GM19351 (cell line): Measurements from ENCODE around the gene HDLBP.

Experiments
- ATAC-seq: cut with Tn5 transposase; IDR thresholded peaks from one replicate; pipeline ENCODE4 v1.9.1; 2021; ENCODE audit warnings: mild to moderate bottlenecking, moderate library complexity; ENCODE audit not compliant: unreplicated experiment

Gene HDLBP

DNA sequence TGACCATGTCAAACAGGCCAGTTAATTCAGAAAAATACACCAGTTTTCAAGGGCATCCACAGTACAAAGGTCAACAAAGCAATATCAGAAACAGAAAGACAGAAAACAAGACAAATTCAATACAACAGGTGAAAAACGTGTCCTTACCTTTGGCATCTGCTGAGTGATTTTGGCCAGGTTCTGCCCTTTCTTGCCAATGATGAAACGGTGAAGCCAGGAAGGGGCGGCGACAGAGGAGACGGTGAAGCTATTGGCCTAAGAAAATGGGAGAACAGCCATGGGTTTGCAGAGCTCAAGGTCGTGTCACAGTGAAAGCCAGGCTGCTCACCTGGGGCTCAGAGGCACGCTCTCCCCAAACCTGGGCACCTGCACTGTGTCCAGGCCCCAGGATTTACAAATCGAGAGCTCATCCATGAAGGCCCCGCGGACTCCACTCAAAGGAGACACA is 60.5 kb downstream of the HDLBP start:
- ATAC-seq, result no peak

DNA sequence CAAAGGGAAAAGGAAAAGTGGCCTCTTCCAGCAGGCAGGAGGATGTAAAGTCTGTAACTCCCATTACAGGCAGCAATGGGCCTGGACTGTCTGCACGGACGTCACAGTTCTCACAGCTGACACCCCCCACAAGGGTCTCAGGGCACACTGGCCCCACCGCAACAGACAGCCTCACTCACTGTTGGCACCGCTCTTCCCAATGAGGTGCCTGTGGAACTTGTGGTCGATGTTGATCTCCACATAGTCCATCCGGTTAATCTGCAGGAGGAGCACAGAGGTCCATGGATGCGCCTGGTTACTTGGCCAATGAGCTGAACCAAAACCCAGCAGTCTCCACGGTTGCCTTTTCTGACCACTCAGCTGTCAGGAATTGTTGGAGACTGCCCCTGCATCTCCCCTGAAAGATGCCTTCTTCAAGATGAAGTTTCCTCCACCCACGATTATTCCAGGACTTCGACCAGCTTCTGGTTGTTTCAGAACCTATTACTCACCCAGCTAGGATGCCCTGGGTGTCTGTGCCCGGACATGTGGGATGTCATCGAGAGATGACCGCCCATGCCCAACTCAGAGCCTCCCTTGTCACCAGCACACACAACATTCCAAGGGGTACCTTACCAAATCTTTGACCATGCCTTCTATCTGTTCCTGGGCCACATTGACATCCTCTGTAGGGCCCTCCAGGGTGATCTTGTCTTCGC is 62.5 kb downstream of the HDLBP start:
- no peak for ATAC-seq

GRCh38 chr2:241249654-241250053 is 65.8 kb downstream of the HDLBP start:
- ATAC-seq, result no peak

DNA sequence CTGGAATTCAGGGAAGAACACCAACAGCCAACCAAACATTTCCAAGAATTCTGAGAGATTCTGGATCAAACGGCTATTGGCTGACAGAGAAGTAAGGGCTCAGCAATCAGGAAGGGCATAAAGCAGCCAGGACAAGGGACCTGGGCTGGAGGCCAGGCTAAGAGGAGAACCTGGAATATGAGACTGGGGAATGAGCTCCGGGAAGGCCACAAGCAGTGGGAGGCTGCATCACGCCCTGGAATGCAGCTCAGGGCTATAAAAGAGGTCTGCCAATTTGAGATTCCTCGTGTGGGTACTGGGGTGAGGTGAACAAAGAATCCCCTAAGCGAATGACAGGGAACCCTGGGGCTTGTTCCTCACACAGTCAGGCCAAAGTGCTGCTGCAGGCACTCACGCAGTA is 66.6 kb downstream of the HDLBP start:
- no peak for ATAC-seq

DNA sequence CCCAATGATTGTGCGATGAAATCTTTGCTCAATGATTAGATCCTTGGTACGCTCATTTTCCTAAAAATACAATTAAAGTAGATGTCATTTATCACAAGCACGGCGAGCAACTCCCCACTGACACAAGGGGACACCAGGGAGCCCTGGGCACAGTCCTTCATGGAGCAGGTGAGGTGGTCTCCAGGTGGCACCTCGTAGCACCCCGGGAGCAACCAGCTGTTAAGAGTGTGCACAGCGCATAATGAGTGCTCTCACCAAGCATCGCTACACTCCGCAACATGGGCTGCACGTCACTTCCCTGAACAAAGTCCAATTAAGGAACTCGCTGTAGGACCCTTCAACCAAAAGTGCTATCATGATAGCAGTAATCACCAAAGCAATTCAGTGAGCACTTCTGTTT is 67.2 kb downstream of the HDLBP start:
- ATAC-seq, result no peak

DNA sequence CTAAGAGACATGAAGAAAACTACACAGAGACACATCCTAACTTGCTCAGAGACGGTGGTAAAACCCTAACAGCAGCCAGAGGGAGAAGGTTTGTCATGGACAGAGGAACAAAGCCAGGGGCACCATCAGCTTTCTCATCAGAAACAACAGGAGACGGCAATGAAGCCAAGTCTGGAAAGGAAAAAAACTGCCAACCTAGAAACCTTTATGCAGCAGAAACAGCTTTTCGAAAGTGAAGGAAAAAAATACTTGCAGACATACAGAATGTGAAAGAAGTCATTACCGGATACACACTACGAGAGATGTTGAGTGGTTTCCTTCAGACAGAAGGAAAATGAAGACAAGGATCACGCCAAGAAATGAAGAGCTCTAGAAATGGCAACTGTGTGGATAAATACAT is 71.1 kb downstream of the HDLBP start:
- ATAC-seq, result no peak

DNA sequence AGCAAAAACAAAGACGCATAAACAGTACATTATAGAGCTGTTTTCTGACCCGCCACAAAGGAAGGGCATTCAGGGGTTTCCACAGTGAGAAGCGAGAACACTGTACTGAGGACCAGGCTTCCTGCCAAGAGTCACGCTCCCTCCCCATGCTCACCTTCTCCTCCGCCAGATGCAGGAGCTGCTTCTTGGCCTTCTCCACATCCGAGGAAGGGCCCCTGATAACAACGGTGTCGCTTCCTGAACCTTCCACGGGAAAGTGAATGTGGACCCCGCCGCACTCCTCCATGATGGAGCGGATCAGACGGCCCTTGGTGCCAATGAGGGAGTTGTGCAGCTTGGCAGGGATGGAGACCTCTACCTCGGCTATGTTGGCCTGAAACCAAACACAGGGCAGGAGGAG is 73.2 kb downstream of the HDLBP start:
- no peak for ATAC-seq

DNA sequence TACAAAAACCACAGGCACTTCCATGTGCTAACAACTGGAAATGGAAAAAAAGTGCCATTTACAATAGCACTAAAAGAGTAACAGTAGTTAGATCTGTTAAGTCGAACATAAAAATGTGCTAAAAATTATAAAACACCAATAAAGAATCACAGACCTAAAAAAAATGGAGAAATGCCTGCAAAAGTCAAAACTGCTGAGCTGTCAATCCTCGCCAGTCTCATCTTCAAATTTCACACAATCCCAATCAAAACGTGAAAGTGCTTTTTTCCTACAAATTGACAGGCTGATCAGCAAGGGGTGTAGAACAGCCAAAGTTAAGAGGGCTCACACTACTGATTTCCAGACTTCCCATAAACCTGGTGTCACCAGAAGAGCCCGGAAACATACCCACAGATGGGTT is 73.8 kb downstream of the HDLBP start:
- no peak for ATAC-seq

DNA sequence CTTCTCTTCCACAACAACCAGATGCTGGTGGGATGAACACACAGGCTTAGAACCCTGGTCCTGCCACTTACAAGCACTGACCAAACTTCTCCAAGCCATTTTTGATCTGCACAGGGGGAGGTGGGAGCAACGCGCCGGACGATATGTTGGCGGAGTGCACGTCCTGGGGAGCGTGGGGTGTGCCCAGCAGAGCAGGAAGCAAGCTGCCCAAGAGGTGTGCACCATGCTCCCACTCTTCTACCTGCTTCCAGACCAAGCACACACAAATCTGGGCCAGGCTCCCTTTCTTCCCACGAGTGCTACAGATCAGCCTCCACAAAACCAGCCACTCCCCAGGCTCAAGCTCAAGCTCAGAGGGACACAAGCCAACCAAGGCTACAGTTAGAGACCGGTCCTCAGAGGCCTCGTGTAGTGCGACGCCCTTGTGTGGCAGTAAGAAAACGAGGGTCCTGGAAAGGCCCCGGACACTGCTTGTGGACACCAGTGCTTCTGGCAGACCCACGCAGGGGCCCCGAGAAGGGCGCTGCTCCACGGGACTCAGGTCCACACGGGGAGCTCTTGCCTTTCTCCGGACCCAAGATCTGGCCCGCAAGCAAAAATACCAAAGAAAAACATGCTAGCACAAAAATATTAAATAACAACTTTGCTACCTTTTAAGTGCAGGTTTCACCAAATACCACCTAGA is 75.0 kb downstream of the HDLBP start:
- ATAC-seq, result no peak

DNA sequence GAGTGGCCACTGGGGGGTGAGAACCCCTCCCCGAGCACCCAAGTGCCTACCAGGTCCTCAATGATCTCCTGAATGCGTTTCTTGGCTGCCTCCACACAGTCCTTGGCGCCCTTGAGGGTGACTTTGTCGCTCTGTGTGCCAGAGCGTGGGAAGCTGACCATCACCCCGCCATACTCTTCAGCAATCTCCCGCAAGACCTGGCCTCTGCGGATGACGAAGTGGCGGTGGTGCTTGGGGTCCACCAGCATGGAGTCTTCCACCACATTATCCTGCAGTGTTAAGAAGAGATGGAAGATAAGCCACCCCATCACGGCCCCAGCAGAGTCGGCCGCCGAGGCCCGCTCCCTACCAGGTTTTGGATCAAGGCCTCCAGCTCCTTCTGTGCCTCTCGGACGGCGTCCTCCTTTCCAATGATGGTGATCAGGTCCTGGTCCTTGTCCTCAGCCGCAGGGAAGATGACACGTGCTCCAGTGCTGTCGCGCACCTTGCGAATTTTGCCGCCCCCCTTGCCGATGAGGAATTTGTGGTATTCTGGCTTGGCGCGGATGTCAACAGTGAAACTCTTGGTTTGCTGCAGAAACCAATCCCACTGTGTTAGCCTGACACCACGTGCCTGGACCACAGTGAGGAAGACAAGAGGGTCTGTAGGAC is 75.8 kb downstream of the HDLBP start:
- ATAC-seq, result no peak

GRCh38 chr2:241238693-241239198 is 76.7 kb downstream of the HDLBP start:
- ATAC-seq, result no peak

- ATAC-seq, result no peak
These were observed 77.5 kb downstream of the HDLBP start for GRCh38 chr2:241237949-241238371.

DNA sequence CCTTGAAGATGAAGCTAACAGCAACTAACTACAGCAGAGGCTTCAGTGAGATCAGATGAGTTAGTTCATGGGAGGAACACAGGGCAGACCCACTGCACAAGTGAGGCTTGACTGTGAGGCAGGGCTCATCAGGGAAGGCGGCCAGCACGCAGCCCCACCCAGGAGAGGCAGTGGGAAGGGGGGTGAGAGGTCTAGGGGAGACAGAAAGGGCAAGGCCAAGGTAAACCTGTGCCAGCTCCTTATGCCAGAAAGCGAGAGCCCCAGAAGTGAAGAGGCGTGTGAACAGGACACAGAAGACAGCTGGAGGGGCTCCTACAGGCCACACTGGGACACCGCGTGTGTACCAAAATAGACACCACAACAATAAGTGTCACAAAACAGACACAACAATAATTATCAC is 78.4 kb downstream of the HDLBP start:
- ATAC-seq, result no peak

DNA sequence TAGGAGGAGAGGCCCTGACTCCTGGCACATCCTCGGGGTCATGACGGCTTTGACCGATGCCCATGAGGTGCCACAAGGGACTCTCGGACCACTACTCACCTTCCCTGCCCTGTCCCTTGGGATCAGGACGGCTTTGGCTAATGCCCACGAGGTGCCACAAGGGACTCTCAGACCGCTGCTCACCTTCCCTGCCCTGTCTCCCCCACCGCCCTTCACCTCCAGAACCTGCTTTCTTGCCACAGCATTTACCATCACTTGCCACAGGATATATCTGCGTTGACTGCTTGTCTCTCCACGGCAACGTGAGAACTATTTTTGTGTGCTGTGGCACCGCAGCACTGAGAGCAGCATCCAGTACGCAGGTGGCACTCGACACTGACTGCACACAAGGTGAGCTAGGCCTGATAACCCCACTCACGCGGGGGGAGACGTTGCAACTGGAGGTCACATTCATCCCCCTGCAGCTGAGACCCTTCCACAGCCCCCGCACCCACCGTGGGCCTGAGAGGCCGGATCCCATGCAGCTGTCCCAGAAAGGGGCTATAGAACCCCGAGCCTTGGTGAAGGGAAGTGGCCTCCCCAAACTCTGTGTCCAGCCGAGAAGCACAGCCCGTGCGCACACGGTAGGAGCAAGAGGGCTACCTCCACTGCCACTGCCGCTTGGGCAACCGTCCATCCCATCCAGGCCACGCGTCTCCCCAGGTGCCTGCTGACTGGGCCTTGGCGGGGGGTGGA is 79.4 kb downstream of the HDLBP start:
- no peak for ATAC-seq

- ATAC-seq, result no peak
These were observed 80.3 kb downstream of the HDLBP start for GRCh38 chr2:241234962-241235740.

DNA sequence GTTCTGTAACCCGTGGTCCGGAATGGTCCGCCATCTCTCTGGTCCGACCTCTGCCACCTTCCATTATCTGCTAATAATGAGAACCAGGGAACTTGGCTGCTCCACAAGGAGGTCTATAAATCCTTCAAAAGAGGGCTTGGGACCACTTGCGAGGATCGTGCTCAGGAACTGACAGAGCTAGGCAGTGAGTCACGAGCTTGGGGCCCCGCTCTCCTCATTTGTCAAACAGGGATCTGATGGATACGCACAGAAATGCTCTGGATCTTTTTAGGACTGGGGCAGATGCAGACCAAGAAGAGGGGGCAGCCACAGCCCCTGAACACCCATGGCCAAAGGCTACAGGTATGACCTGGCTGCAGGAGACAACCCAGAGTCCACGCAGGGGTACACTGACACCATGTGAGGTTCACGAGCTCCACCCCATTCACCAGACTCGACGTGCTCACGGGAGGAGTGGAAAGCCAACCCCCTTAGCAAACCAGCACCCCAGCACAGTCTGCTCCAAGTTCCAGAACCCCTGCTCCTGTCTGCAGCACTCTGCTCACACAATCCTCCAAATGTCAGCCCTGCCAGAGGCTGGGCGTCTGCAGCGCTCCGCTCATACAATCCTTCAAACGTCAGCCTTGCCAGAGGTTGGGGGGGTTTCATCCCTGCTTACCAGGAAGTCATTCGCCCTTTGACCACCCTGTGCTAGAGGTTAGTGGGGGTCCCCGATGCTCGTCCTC is 81.2 kb downstream of the HDLBP start:
- no peak for ATAC-seq

- ATAC-seq, result no peak
These were observed 82.5 kb downstream of the HDLBP start for GRCh38 chr2:241232736-241233575.

DNA sequence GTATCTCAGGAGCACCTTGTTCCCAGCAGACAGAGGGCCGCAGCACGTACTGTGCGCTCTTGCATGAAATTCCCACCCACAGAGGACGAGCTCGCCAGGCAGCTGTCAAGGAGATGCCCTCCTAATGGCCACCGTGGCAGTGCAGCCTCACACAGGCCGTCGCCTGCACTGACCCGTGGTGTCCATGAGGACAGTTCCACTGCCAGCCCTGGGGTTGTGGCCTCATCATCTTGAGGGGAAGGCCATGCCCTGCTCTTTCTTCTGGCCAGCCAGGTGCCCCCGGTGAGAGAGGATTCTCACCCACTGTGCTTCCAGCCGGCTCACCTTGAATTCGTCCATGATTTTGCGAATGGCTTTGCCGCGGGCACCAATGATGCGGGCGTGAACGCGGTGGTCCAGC is 85.0 kb downstream of the HDLBP start:
- ATAC-seq, result no peak
